ENCODE results near the gene TMEM82. TPM values are rescaled to one million over a fixed set of nuclear protein-coding genes. Genes with fewer than 3 reads are reported as not detected.
A peak's percentile ranks its signal among the peaks of the same experiment; 100 is the strongest.

The TMEM82 gene
- total and polyA plus RNA-seq, 9 of the 15 experiments (the other 6 are each of a cell fraction or from before 2014, with no cell fraction given): not detected

DNA sequence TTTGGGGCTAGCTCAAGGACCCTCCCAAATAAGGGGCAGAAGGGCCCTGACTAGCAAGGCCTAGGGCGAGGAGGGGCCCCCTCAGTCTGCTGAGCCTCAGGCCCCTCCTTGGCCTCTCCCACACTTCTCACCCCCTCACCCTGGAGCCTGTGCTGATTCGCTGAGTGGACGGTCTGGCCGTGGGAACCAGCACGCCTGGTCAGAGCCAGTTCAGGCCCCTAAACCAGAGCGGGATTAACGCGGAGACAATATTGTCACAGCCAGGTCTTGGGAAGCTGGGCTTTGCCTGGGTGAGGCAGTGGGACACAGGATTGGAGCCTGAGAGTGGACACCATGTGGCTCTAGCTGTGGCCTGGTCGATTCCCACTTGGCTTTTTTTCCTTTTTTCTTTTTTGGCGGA lies 11.5 kb downstream of the TMEM82 start (continued):
- TF ChIP-seq, protein P1, sequence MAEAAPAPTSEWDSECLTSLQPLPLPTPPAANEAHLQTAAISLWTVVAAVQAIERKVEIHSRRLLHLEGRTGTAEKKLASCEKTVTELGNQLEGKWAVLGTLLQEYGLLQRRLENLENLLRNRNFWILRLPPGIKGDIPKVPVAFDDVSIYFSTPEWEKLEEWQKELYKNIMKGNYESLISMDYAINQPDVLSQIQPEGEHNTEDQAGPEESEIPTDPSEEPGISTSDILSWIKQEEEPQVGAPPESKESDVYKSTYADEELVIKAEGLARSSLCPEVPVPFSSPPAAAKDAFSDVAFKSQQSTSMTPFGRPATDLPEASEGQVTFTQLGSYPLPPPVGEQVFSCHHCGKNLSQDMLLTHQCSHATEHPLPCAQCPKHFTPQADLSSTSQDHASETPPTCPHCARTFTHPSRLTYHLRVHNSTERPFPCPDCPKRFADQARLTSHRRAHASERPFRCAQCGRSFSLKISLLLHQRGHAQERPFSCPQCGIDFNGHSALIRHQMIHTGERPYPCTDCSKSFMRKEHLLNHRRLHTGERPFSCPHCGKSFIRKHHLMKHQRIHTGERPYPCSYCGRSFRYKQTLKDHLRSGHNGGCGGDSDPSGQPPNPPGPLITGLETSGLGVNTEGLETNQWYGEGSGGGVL (CRISPR knock-in tag; IDR thresholded peaks at IDR 0.05): no peak

DNA sequence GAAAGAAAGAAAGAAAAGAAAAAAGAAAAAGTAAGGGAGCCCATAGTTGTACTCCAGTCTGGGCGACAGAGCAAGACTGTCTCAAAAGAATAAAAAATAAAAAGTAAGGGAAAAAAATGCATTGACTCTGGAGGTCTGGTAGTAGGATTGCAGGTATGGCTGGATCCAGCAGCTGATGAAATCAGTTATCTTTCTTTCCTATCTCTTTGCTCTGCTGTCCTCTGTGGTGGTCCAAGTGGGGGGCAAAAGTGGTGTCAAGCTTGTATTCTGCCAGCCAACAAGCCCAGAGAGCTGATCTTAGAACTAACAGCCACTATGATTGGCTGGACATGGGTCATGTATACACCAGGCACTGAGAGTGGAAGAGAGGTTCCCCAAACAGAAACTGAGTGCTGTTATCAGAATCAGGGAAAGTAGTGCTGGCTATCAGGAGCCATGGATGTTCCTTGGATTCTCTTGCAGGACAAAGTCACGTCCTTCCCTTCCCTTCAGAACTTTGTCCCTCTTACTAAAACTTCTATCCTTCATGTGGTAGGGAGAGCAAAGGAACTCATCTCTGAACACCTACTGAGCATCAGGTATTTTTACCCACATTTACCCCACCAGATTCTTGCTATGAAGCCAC lies 12.8 kb downstream of the TMEM82 start:
- WGBS (ENCODE audit: insufficient coverage, low coverage, missing lambda C conversion rate): 5% methylated on average over 2 of the region's 2 CpGs
- TF ChIP-seq, protein P2, sequence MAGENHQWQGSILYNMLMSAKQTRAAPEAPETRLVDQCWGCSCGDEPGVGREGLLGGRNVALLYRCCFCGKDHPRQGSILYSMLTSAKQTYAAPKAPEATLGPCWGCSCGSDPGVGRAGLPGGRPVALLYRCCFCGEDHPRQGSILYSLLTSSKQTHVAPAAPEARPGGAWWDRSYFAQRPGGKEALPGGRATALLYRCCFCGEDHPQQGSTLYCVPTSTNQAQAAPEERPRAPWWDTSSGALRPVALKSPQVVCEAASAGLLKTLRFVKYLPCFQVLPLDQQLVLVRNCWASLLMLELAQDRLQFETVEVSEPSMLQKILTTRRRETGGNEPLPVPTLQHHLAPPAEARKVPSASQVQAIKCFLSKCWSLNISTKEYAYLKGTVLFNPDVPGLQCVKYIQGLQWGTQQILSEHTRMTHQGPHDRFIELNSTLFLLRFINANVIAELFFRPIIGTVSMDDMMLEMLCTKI (IDR thresholded peaks at IDR 0.05; ENCODE audit: partially characterized antibody): no peak
- TF ChIP-seq CHD4 (IDR thresholded peaks at IDR 0.05; ENCODE audit: insufficient read depth, insufficient replicate concordance, low read depth, low read length, poor library complexity, severe bottlenecking): peak; percentile 64
- peak; percentile 84 for TF ChIP-seq BCOR (IDR thresholded peaks at IDR 0.05)
- TF ChIP-seq ZNF766 (CRISPR knock-in tag; conservative IDR thresholded peaks at IDR 0.05): no peak
- TF ChIP-seq DACH1 (IDR thresholded peaks at IDR 0.05; ENCODE audit: partially characterized antibody): no peak
- no peak for TF ChIP-seq MAZ (CRISPR knock-in tag; conservative IDR thresholded peaks at IDR 0.05 in 1 of 2, IDR thresholded peaks at IDR 0.05 in 1 of 2)
- TF ChIP-seq HDAC6 (IDR thresholded peaks at IDR 0.05; ENCODE audit: low read depth, low read length): no peak
- TF ChIP-seq, protein P3, sequence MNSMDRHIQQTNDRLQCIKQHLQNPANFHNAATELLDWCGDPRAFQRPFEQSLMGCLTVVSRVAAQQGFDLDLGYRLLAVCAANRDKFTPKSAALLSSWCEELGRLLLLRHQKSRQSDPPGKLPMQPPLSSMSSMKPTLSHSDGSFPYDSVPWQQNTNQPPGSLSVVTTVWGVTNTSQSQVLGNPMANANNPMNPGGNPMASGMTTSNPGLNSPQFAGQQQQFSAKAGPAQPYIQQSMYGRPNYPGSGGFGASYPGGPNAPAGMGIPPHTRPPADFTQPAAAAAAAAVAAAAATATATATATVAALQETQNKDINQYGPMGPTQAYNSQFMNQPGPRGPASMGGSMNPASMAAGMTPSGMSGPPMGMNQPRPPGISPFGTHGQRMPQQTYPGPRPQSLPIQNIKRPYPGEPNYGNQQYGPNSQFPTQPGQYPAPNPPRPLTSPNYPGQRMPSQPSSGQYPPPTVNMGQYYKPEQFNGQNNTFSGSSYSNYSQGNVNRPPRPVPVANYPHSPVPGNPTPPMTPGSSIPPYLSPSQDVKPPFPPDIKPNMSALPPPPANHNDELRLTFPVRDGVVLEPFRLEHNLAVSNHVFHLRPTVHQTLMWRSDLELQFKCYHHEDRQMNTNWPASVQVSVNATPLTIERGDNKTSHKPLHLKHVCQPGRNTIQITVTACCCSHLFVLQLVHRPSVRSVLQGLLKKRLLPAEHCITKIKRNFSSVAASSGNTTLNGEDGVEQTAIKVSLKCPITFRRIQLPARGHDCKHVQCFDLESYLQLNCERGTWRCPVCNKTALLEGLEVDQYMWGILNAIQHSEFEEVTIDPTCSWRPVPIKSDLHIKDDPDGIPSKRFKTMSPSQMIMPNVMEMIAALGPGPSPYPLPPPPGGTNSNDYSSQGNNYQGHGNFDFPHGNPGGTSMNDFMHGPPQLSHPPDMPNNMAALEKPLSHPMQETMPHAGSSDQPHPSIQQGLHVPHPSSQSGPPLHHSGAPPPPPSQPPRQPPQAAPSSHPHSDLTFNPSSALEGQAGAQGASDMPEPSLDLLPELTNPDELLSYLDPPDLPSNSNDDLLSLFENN (IDR thresholded peaks at IDR 0.05; ENCODE audit: low read depth in 2 of 2, low read length in 2 of 2): no peak
- no peak for TF ChIP-seq SNRNP70 (optimal IDR thresholded peaks at IDR 0.05; ENCODE audit: low read depth, low read length)
- peak; percentile 66; the same call in 1 of the 2 replicates for TF ChIP-seq SMARCA5 (IDR thresholded peaks at IDR 0.05)
- TF ChIP-seq ZNF12 (CRISPR knock-in tag; IDR thresholded peaks at IDR 0.05): no peak
- no peak for TF ChIP-seq SMARCC2 (IDR thresholded peaks at IDR 0.05; ENCODE audit: low read depth)
- no peak for TF ChIP-seq ZNF24 (IDR thresholded peaks at IDR 0.05)

More for the DNA sequence above, 12.8 kb downstream of the TMEM82 start:
- Histone ChIP-seq H3K27me3 (ENCODE audit: control insufficient read depth in 2 of 2, insufficient read depth in 2 of 2, low read length in 2 of 2) (peaks cover 24 to 44% of the 10 kb centered on the region in 2 experiments; a peak in 4 of 5 replicates), H3K9me3 (replicated peaks; ENCODE audit: control insufficient read depth, insufficient read depth, low read depth, low read length) (no peaks in the 10 kb centered on the region), H3K4me3 (no peak overlapping the region), H3K9ac (ENCODE audit: insufficient read depth in 1 of 2, low read depth in 2 of 2, low read length in 2 of 2) (no peak overlapping the region; a peak in 1 of 4 replicates), H3K9me1 (ENCODE audit: control insufficient read depth, insufficient read depth, low read length) (no peaks in the 10 kb centered on the region), H3K27ac (ENCODE audit: extremely low read depth, low read depth, low read length) (no peak overlapping the region), H3K4me1 (replicated peaks in 1 of 2; ENCODE audit: control insufficient read depth in 2 of 2, insufficient read depth in 2 of 2, low read length in 2 of 2) (peaks cover 0 to 29% of the 10 kb centered on the region in 2 experiments; a peak in 2 of 5 replicates), H3K36me3 (ENCODE audit: control insufficient read depth, insufficient read depth, low read length) (no peaks in the 10 kb centered on the region), H3K79me2 (ENCODE audit: control insufficient read depth, insufficient read depth, low read length) (no peaks in the 10 kb centered on the region), H4K20me1 (replicated peaks; ENCODE audit: control insufficient read depth, insufficient read depth, low read length) (peaks cover 9% of the 10 kb centered on the region), H2AFZ (ENCODE audit: low read depth, low read length) (no peak overlapping the region), H3K4me2 (ENCODE audit: insufficient read depth, low read length) (no peak overlapping the region)
- in situ Hi-C loops (cut with MboI) (no loop called here), intact Hi-C loops (cut with micrococcal nuclease) (no loop called here)
- ATAC-seq: no peak
- no TSS peak for BruUV-seq (replicated peaks)
- FAIRE-seq: peak; percentile 49
- DNase-seq (ENCODE audit: extremely low read depth in 1 of 4, low spot score in 3 of 4): no peak
- ChIA-PET CTCF (ENCODE audit: low intra/inter-chr PET ratio) (no interaction called here), POLR2A (interaction anchor here (1.4 kb wide), 1 partner anchor 9 kb away, joined by 6 read pairs; no protein-coding TSS in a partner anchor)
